Measurements from ENCODE around the gene MOB2.

DNA sequence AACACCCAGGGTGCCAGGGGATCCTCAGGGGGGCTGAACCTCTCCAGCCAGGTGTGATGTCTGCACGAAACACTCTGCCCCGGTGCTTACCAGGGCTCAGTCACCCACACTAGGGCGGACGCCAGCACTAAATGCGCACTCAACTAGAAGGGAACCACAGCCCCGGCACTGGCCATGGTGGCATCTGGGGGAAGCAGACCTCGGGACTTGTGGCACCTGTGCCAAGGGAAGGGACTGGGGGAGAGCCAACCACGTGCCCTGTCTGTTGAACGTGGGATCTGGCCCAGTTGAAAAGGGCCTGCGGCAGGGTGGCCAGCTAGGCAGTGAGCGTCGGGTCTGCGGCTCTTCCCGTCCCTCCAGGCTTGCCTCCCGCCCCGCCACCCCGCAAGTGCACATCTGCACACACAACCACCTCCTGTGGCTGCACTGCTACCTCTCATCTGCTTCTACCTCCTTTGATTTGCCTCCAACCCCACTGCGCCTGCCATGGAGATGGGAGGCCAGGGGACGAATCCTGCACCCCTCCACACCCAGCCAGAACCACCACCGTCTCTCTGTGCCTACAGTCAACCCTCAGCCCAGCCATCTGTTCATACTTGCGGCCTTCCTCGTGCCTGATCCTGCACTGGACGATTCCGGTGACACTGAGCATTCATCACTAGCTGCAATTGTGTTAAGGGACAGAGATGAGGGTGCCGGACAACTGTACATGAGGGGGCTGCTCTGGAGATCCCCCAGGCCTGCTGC, 15.0 kb upstream of the MOB2 start:
- TF ChIP-seq NFRKB (IDR thresholded peaks at IDR 0.05) (no peak), ARNT (IDR thresholded peaks at IDR 0.05) (no peak), CTBP1 (IDR thresholded peaks at IDR 0.05; ENCODE audit: borderline replicate concordance) (no peak), ZNF384 (IDR thresholded peaks at IDR 0.05) (no peak), BHLHE40 (IDR thresholded peaks at IDR 0.05; ENCODE audit: borderline replicate concordance) (no peak), FOXK2 (IDR thresholded peaks at IDR 0.05) (no peak), ELF4 (IDR thresholded peaks at IDR 0.05) (no peak), LEF1 (IDR thresholded peaks at IDR 0.05; ENCODE audit: borderline replicate concordance) (no peak), HDGF (IDR thresholded peaks at IDR 0.05; ENCODE audit: borderline replicate concordance) (no peak), L3MBTL2 (conservative IDR thresholded peaks at IDR 0.05) (no peak)

Measured in HEK293T (cell line).